ENCODE results near the gene PDE9A.

DNA sequence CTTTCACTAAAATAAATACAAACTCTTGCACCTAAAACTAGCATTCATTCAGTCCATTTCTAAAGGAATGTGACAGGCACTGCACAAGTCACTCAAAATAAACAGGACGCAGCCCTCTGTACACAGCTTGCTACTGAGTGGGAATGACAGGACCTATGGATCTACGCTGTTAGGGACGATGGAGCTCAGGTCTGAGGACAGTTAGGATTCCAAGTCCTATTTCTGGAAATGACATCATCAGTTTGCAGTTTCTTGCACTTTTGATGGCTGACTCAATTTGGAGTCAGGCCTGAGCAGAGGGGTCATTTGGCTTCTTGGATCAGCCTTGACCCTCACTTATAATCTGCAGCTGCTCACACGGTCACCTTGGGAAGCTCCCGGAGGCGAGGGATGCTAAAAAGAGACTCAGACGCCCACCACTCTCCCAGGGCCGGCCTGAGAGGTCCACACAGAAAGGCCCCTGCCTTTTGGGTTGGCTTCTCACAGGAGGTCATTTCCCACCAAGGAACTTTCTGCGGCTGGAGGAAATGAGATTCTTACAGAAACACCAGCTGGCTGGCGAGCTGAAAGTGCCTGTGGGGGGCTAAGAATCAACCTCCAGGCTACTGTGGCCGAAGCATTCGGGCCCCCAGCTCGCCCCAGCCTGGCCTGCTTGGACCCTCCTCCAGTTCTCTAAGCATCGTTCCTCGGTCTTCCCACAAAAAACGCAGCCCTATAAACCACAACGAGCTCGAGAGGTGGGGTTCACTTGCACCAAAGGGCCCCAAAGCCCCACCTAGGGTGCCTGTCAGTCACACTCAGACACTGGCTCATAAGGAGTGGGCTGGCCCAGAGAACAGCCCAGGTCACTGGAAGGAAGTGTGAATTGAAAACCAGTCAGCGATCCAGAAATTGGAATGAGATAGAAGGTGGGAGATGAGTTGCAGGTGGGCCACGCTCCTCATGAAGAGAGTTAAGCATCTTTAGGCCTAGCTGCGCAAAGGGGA, 8.9 kb upstream of the PDE9A start:
- TF ChIP-seq, protein P1, sequence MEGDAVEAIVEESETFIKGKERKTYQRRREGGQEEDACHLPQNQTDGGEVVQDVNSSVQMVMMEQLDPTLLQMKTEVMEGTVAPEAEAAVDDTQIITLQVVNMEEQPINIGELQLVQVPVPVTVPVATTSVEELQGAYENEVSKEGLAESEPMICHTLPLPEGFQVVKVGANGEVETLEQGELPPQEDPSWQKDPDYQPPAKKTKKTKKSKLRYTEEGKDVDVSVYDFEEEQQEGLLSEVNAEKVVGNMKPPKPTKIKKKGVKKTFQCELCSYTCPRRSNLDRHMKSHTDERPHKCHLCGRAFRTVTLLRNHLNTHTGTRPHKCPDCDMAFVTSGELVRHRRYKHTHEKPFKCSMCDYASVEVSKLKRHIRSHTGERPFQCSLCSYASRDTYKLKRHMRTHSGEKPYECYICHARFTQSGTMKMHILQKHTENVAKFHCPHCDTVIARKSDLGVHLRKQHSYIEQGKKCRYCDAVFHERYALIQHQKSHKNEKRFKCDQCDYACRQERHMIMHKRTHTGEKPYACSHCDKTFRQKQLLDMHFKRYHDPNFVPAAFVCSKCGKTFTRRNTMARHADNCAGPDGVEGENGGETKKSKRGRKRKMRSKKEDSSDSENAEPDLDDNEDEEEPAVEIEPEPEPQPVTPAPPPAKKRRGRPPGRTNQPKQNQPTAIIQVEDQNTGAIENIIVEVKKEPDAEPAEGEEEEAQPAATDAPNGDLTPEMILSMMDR (IDR thresholded peaks at IDR 0.05; ENCODE audit: borderline replicate concordance, extremely low read depth, low read length, poor library complexity, severe bottlenecking) = no peak
- TF ChIP-seq EZH2 (IDR thresholded peaks at IDR 0.05; ENCODE audit: borderline replicate concordance, low read depth, low read length, severe bottlenecking) = no peak

Data from DND-41 (cell line).